B cell (primary cell): ENCODE data around the gene PA2G4. TPM values are rescaled to one million over a fixed set of nuclear protein-coding genes. Genes with fewer than 3 reads are reported as not detected.
A peak's percentile ranks its signal among the peaks of the same experiment; 100 is the strongest.

Experiments
- ATAC-seq: fragments of 200-7000 bp; cut with Tn5 transposase; one replicate; pipeline ENCODE4 v1.10.0; 2021; ENCODE audit warnings: low read depth, mild to moderate bottlenecking, moderate number of reproducible peaks, moderate library complexity
- CTCF ChIA-PET: fragments of 350-600 bp; sonication (Branson Sonifier 250); formaldehyde crosslinking; loops from one replicate; lab custom pipeline; 2021; ENCODE audit warnings: antibody characterized with exemption, inconsistent platforms; lab: Charles Lee
- POLR2A ChIA-PET: fragments of 350-600 bp; sonication (Branson Sonifier 250); formaldehyde crosslinking; loops from one replicate; lab custom pipeline; 2021; ENCODE audit warnings: antibody characterized with exemption; lab: Charles Lee
- DNase-seq: peaks from one replicate; pipeline ENCODE4 v3.0.0; 2013
- H2AFZ ChIP-seq: 2 replicates; pipeline ENCODE4 v1.6.1; 2012; ENCODE audit warnings: mild to moderate bottlenecking, low read depth, low read length; ENCODE audit not compliant: insufficient read depth, poor library complexity, severe bottlenecking
- H3K27ac ChIP-seq, 2 donors: 1 replicate in 1 of 2; 2 replicates in 1 of 2; pipeline ENCODE4 v1.5.1; 2012 to 2013; ENCODE audit warnings: low read length in 2 of 2, mild to moderate bottlenecking in 2 of 2, moderate library complexity in 1 of 2
- H3K27me3 ChIP-seq, 4 experiments: fragments of 200-600 bp in 1 of 4; sonication (generic) in 1 of 4; replicated peaks in 1 of 4; 1 replicate in 2 of 4; 2 replicates in 2 of 4; pipeline versions ENCODE4 v1.6.1 to v1.7.0; 2013 to 2016; ENCODE audit warnings: low read length in 3 of 4, mild to moderate bottlenecking in 2 of 4, mixed read lengths in 1 of 4, moderate library complexity in 1 of 4; ENCODE audit not compliant: insufficient read depth in 4 of 4, control insufficient read depth in 3 of 4; ENCODE audit errors: control extremely low read depth in 1 of 4
- H3K36me3 ChIP-seq, 2 experiments: replicated peaks in 1 of 2; 1 replicate in 1 of 2; 2 replicates in 1 of 2; pipeline versions ENCODE4 v1.6.1 to v1.7.1; 2013; ENCODE audit warnings: low read length in 1 of 2; ENCODE audit not compliant: insufficient read depth in 2 of 2, control insufficient read depth in 1 of 2; ENCODE audit errors: control extremely low read depth in 1 of 2, extremely low read depth in 1 of 2
- H3K4me1 ChIP-seq, 2 donors: fragments of 200-600 bp in 1 of 2; sonication (generic) in 1 of 2; 1 replicate in 1 of 2; 2 replicates in 1 of 2; pipeline versions ENCODE4 v1.5.1 to v1.6.1; 2013 to 2017; ENCODE audit warnings: low read length in 2 of 2; ENCODE audit not compliant: control insufficient read depth in 2 of 2, insufficient read depth in 2 of 2
- H3K4me2 ChIP-seq: replicated peaks from 2 replicates; pipeline ENCODE3; 2012; ENCODE audit warnings: mild to moderate bottlenecking, low read depth, low read length; ENCODE audit not compliant: poor library complexity, severe bottlenecking
- H3K4me3 ChIP-seq, 5 experiments: fragments of 200-600 bp in 1 of 5; sonication (generic) in 1 of 5; 1 replicate in 3 of 5; 2 replicates in 2 of 5; pipeline versions ENCODE4 v1.5.1 to v1.7.0; 2011 to 2016; ENCODE audit warnings: low read length in 4 of 5, mild to moderate bottlenecking in 4 of 5, low read depth in 2 of 5, control low read depth in 1 of 5, moderate library complexity in 1 of 5; ENCODE audit not compliant: insufficient read depth in 1 of 5; ENCODE audit errors: control extremely low read depth in 1 of 5, extremely low read depth in 1 of 5
- H3K79me2 ChIP-seq: fragments of 200-600 bp; sonication (generic); one replicate; pipeline ENCODE4 v1.6.0; 2016; ENCODE audit warnings: low read length; ENCODE audit not compliant: control insufficient read depth, insufficient read depth
- H3K9ac ChIP-seq: fragments of 200-600 bp; sonication (generic); 2 replicates; pipeline ENCODE4 v1.6.1; 2017; ENCODE audit warnings: mild to moderate bottlenecking, low read length, moderate library complexity
- H3K9me3 ChIP-seq, 3 donors: one replicate each; pipeline versions ENCODE4 v1.6.1 to v1.7.1; 2013; ENCODE audit warnings: low read length in 2 of 3; ENCODE audit not compliant: control insufficient read depth in 2 of 3, insufficient read depth in 1 of 3; ENCODE audit errors: control extremely low read depth in 1 of 3
- H4K20me1 ChIP-seq: 2 replicates; pipeline ENCODE4 v1.6.0; 2012; ENCODE audit warnings: mild to moderate bottlenecking, low read length; ENCODE audit not compliant: insufficient read depth, control insufficient read depth, poor library complexity, severe bottlenecking
- H3K27ac Mint-ChIP-seq: one replicate; pipeline ENCODE4 v1.8.0; 2021; ENCODE audit warnings: mixed read lengths
- H3K27me3 Mint-ChIP-seq: one replicate; pipeline ENCODE4 v1.8.0; 2021; ENCODE audit warnings: mixed read lengths
- H3K4me1 Mint-ChIP-seq: one replicate; pipeline ENCODE4 v1.8.0; 2021; ENCODE audit warnings: mixed read lengths
- H3K4me3 Mint-ChIP-seq: one replicate; pipeline ENCODE4 v1.8.0; 2021; ENCODE audit warnings: mixed read lengths
- H3K9me3 Mint-ChIP-seq: one replicate; pipeline ENCODE4 v1.8.0; 2022; ENCODE audit warnings: mixed read lengths; ENCODE audit not compliant: insufficient read depth
- CTCF ChIP-seq: fragments of 200-600 bp; IDR thresholded peaks from one replicate; pipeline ENCODE4 v1.8.0; 2022; ENCODE audit warnings: antibody characterized with exemption, mild to moderate bottlenecking
- EZH2 ChIP-seq: IDR thresholded peaks from 2 replicates; pipeline ENCODE4 v1.6.1; 2012; ENCODE audit warnings: borderline replicate concordance, low read depth, mild to moderate bottlenecking, moderate library complexity, low read length; ENCODE audit not compliant: insufficient read depth, poor library complexity, severe bottlenecking
- WGBS: methylation state at CpG from one replicate; pipeline ENCODE4 v1.1.5; 2013; ENCODE audit warnings: missing lambda C conversion rate; ENCODE audit not compliant: insufficient coverage; 5-methylcytosine and 5-hydroxymethylcytosine counted together
- intact Hi-C: fragments of 100-400 bp; cut with micrococcal nuclease; formaldehyde crosslinking; loops from one replicate; pipeline ENCODE4 v1.10.0; 2022
- polyA plus RNA-seq: library from polyadenylated mRNA; depleted of rRNA; stranded (reverse); fragments of >200 nt; gene quantifications from 2 replicates; pipeline ENCODE4 v1.2.3, GENCODE V29; 2012
- total RNA-seq, 2 donors: library from RNA; stranded (reverse); fragments of 120-200 nt in 1 of 2; gene quantifications; 1 replicate in 1 of 2; 2 replicates in 1 of 2; pipeline versions ENCODE4 v1.2.3 to v1.2.4, GENCODE V29; 2013 to 2022

Gene PA2G4
- total and polyA plus RNA-seq, 2 donors (not counting 1 experiment from before 2014, with no cell fraction given): 56.7 to 77.3 TPM

GRCh38 chr12:56103066-56103711 is 1.2 kb upstream of the PA2G4 start:
- Histone ChIP-seq H4K20me1 (no peaks in the 10 kb centered on the region), H3K9ac (peak overlapping the region; percentile 83), H3K79me2 (peaks cover 27% of the 10 kb centered on the region), H3K27me3 (no peaks in the 10 kb centered on the region), H3K4me2 (peak overlapping the region; percentile 83), H3K4me1 (peaks cover 18 to 23% of the 10 kb centered on the region in 2 donors), H2AFZ (peak overlapping the region; percentile 88), H3K9me3 (no peaks in the 10 kb centered on the region), H3K36me3 (peaks cover 0 to 17% of the 10 kb centered on the region in 2 experiments), H3K27ac (peak overlapping the region in 1 of 2 donors; percentile 67), H3K4me3 (peak overlapping the region in 3 of 5 experiments; percentile 56 to 93 (median 92))
- peaks cover 38% of the 10 kb centered on the region for H3K4me1 Mint-ChIP-seq
- ChIA-PET POLR2A (interaction anchor here (1.5 kb wide), 1 partner anchor 96 kb away, joined by 8 read pairs; no protein-coding TSS in a partner anchor), CTCF (interaction anchor here (0.6 to 3.7 kb wide), 5 partner anchors 13 to 86 kb away, joined by 3 to 34 read pairs (median 10); partner anchors contain the start of genes RPL41, SMARCC2 and ZC3H10)
- H3K9me3 Mint-ChIP-seq: no peaks in the 10 kb centered on the region
- intact Hi-C loops: loop anchor here (5.0 kb wide), 1 partner anchor 131 kb away; the partner anchor contains the start of gene RAB5B
- H3K4me3 Mint-ChIP-seq: peak overlapping the region; percentile 100
- H3K27ac Mint-ChIP-seq: peak overlapping the region; percentile 92
- TF ChIP-seq EZH2 (no peak), CTCF (no peak)
- ATAC-seq: no peak
- no peak for DNase-seq
- WGBS: 100% methylated on average over 1 of the region's 6 CpGs
- H3K27me3 Mint-ChIP-seq: no peaks in the 10 kb centered on the region

- H3K4me1 Mint-ChIP-seq: peaks cover 38% of the 10 kb centered on the region
Measured at GRCh38 chr12:56103823-56104108, 593 bp upstream of the PA2G4 start.

More at GRCh38 chr12:56103823-56104108, 593 bp upstream of the PA2G4 start:
- Histone ChIP-seq H3K79me2 (peaks cover 27% of the 10 kb centered on the region), H3K9me3 (no peaks in the 10 kb centered on the region), H3K9ac (peak overlapping the region; percentile 83), H3K4me1 (peaks cover 18 to 23% of the 10 kb centered on the region in 2 donors), H3K4me3 (peak overlapping the region; percentile 56 to 93 (median 86)), H2AFZ (peak overlapping the region; percentile 88), H3K4me2 (peak overlapping the region; percentile 83), H3K27me3 (no peaks in the 10 kb centered on the region), H4K20me1 (no peaks in the 10 kb centered on the region), H3K36me3 (peaks cover 0 to 22% of the 10 kb centered on the region in 2 experiments), H3K27ac (peak overlapping the region; percentile 66 to 67)
- Mint-ChIP-seq H3K9me3 (no peaks in the 10 kb centered on the region), H3K27me3 (no peaks in the 10 kb centered on the region), H3K27ac (peak overlapping the region; percentile 92), H3K4me3 (peak overlapping the region; percentile 100)
- intact Hi-C loops: loop anchor here (1.0 to 5.0 kb wide), 10 partner anchors 13 to 286 kb away; partner anchors contain the start of genes MYL6B, RAB5B, RPL41 and RPS26
- TF ChIP-seq EZH2 (no peak), CTCF (no peak)
- no peak for DNase-seq
- WGBS: 4% methylated on average over 7 of the region's 8 CpGs
- POLR2A ChIA-PET: interaction anchor here (0.6 to 2.5 kb wide), 8 partner anchors 13 to 130 kb away, joined by 3 to 42 read pairs (median 5); partner anchors contain the start of genes ERBB3, ESYT1, RAB5B and RNF41
- ATAC-seq: no peak
- CTCF ChIA-PET: interaction anchor here (0.8 to 3.7 kb wide), 5 partner anchors 13 to 86 kb away, joined by 3 to 34 read pairs (median 10); partner anchors contain the start of genes RPL41, SMARCC2 and ZC3H10
